GM19467 (cell line): Measurements from ENCODE around the gene CIB2.

Source experiments
- ATAC-seq: cut with Tn5 transposase; IDR thresholded peaks from one replicate; pipeline ENCODE4 v1.9.1; 2021; ENCODE audit warnings: mild to moderate bottlenecking, moderate library complexity; ENCODE audit not compliant: unreplicated experiment

CIB2 gene

DNA sequence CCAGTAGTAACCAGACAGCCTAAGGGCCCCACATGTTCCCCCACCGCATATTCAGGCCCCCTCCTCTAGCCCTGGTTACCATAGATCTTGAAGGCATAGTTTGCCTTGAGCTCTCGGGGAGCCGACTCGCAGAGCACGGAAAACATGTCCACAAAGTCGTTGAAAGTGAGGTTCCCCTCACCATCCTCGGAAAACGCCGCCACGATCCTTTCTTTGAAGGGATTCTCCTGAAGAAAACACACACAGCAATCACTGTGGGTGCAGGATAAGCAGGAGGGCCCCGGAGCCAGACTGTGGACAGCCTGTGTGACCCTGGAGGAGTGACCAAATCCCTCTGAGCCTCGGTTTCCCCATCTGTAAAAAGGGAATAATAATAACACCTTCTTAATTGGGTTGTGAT is 22.1 kb downstream of the CIB2 start:
- ATAC-seq: no peak

DNA sequence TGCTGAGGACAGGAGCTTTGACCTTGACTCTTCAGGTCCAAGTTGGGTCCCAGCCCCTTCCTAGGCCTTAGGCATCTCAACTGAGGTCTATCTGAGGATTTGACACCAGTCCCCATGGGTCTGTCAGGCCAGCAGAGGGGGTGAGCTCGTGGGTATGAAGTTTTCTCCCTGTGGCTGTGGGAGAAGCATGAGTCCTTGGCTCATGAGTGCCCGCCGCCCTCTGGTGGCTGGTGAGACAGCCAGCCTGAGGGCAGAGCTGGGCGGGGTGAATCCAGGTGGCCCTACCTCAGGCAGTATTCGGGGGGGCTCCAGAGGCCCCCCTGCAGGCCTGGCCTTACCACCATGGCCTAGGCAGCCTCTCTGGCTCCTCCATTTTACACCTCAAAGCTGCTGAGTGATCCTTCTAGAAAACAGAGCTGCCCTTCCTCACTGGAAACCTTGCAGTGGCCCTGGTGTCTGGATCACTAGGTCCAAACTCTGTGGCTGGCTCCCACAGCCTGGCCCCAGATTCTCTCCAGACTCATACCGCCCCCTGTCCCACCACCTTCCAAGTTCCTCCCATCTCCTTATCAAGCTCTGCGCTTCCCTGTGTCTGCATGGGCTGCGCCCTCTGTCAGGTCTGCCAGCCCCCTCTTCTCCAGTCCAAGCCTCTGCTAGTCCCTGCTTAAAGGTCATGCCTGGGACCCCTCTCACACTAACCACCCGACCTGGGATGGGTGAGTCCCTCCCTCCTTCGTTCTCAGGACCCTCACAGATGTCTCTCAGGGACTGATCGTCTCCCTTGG is 22.8 kb downstream of the CIB2 start:
- ATAC-seq: no peak

DNA sequence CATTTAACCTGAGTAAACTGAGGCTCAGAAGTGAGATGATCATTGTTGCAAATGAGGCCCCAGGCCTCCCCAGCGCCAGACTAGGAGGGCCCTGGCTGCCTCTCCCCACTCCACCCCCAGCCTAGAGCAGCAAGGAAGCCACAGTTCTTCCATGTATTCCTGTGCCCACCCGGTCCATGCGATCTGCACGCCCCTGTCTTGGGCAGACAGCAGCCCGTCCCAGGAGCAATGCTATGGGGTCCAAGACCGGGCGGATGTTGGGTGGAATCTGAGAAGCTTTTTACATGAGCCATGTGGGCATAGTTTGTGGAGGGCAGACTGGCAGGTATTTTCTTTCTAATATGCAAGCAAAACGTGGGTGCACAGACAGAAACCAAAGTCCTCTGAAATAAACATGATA is 23.8 kb downstream of the CIB2 start:
- ATAC-seq: no peak

DNA sequence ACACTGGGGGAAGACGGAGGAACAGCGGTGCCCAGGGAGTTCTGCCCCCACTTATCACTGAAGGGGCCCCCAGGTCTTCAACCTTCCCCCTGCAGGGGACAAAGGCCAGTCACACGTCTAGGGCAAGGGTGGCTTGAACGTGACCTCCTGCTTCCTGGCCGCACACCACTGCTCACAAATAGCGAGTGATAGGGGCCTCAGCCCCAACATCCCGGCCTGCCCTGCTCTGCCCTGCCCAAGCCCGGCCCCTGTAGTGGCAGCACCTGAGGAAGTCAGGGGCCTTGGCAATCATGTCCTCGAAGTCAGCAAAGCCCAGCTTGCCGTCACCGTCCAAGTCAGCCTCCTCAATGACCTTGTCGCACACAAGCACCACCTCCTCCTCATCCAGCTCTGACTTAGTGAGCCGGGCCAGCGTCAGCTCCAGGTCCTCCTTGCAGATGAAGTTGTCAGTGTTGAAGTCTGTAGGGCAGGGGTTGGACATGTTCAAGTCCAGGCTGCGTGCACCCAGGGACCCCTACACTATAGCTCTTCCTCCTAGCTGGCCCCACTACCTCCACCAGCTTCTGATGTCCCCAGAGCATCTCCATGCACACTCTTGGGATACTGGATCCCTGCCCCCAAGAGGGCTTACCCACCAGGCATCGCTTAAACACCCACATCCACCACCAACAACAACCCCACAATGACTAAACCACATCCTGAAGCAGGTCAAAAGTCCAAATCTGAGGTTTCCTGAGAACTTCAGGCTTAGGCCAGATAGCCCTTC is 25.6 kb downstream of the CIB2 start:
- no peak for ATAC-seq

GRCh38 chr15:78104566-78105475 is 26.4 kb downstream of the CIB2 start:
- no peak for ATAC-seq

GRCh38 chr15:78104119-78104479 is 27.1 kb downstream of the CIB2 start:
- ATAC-seq: no peak

DNA sequence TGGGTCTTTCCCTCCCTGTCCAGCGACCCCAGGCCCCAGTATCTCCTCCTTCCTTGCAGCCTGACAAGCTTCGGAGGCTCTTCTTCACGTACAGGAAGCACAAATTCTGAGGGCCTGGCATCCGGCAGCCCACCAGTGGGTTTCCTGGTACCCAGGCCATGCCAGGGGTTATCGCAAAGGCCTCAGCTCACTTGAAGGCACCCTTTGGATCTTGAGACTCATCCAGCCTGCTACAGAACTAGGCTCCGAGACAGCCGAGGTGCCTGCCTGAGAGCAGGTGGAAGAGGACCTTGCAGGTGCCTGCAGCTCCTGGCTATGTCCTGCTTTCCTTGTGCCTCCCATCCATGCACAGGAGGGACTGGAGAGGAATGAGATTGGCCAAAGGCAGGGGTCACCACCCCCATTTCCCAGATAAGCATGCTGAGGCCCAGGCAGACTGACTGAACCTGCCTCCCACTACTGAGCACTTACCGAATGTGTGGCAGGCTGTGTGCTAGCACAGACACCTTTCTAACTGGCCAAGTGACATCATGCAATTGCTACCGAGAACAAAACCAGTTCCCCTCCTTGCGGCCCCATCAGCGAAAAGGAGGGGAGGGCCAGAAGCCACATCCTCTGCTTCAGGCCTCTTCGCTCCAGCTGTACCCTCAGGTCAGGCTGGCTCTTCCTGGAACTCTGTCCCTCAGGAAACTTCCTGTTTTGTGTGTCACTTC is 27.7 kb downstream of the CIB2 start:
- ATAC-seq: peak; percentile 59

GRCh38 chr15:78102741-78103140 is 28.5 kb downstream of the CIB2 start:
- no peak for ATAC-seq

GRCh38 chr15:78102211-78102610 is 29.0 kb downstream of the CIB2 start:
- ATAC-seq: no peak

GRCh38 chr15:78101423-78102105 is 29.7 kb downstream of the CIB2 start:
- ATAC-seq: no peak

DNA sequence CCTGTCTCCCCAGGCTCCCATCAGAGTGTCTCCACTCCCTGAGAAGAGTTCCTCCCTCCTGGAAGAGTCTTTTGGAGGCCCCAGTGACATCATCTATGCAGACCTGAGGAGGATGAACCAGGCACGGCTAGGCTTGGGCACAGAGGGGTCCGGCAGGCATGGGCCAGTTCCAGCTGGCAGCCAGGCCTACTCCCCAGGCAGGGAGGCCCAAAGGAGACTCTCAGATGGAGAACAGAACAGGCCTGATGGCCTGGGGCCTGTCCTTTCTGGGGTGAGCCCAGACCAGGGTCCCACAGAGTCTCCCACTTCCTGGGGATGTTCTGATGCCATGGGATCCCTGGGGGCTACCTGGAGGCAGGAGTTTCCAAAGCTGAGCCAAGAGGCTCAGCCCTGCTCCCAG is 30.4 kb downstream of the CIB2 start:
- ATAC-seq: no peak

GRCh38 chr15:78098131-78098755 is 33.0 kb downstream of the CIB2 start:
- ATAC-seq: no peak

- no peak for ATAC-seq
Measured at GRCh38 chr15:78097667-78098066, 33.6 kb downstream of the CIB2 start.

GRCh38 chr15:78093242-78094020 is 37.8 kb downstream of the CIB2 start:
- no peak for ATAC-seq

DNA sequence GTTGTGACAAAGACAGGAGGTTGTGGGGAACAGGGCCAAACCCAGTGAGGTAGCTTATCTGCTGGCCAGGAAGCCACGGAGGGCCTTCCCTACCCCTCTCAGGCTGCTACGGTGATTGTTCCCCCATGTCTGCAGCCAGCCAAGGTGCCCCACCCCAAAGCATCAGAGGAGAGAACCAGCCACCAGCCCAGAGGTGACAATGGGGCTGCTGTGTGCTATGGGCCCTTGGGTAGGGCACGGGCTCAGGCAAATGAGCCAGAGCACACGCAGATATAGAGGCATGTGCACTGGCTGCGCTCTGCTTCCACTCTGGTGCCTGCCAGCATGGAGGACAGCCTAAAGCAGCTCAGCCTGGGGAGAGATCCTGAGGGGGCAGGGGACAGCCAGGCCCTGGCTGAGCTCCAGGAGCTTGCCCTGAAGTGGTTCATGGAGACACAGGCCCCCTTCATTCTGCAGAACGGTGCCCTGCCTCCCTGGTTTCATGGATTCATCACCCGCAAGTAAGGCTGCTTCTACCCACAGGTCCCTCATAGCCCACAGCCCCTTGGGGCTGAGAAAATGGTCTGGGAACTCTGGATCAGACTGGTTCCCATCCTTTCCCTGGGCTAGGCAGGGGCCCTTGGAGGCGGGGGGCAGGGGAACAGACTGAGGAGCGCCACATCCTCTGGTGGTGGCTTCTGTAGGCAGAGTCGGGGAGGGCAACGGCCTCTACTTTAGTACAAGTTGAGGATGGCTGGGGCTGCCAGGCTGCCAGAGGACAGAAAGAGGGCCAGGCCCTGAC is 38.8 kb downstream of the CIB2 start, which contains the start of gene SH2D7:
SH2D7 (plus strand) TSS at position 301 of the 781 bp plus-strand sequence; CDS start at position 325, 24 bp downstream.
- ATAC-seq: no peak

- no peak for ATAC-seq
Measured at GRCh38 chr15:78090422-78091063, 40.7 kb downstream of the CIB2 start.

DNA sequence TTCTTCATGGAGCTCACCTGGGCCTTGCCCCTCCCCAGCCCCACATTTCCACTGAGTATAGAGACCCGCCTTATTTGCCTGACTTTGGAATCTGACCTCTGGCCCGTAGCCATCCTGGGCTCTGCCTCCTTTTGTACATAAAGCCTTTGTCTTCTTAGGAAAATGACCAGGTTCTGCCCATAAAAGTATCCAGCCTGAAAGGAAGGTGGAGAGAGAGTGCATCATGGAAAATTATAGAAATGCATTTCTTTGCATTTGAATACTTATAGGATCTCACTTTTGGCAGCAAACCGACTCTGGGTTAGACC is 42.5 kb downstream of the CIB2 start:
- no peak for ATAC-seq
